ENCODE measurements around the gene FAM107A.
"Not testable (repeated sequence)": the region's sequence is repeated elsewhere in the genome, so short reads cannot be mapped to it uniquely, and the experiment has no call there.

FAM107A gene

GRCh38 chr3:58536501-58537411, 40.4 kb downstream of the FAM107A start, which contains the start of gene ACOX2:
ACOX2 (minus strand) TSS chr3:58537190; CDS start chr3:58535106, 2,084 bp downstream.
- no peak for DNase-seq (ENCODE audit: low read depth in 2 of 2)

GRCh38 chr3:58535531-58536500, 41.4 kb downstream of the FAM107A start:
- DNase-seq (ENCODE audit: low read depth in 2 of 2), result no peak

- DNase-seq (ENCODE audit: low read depth in 2 of 2), result no peak
Measured at GRCh38 chr3:58534592-58535494, 42.3 kb downstream of the FAM107A start.

GRCh38 chr3:58532794-58533220, 44.4 kb downstream of the FAM107A start:
- DNase-seq (ENCODE audit: low read depth in 2 of 2), result peak; percentile 61 to 73

GRCh38 chr3:58531956-58532355, 45.2 kb downstream of the FAM107A start:
- no peak for DNase-seq (ENCODE audit: low read depth in 2 of 2)

GRCh38 chr3:58531555-58531954, 45.6 kb downstream of the FAM107A start:
- no peak for DNase-seq (ENCODE audit: low read depth in 2 of 2)

- DNase-seq (ENCODE audit: low read depth in 2 of 2), result no peak
Measured at GRCh38 chr3:58530354-58530865, 46.8 kb downstream of the FAM107A start.

- DNase-seq (ENCODE audit: low read depth in 2 of 2), result no peak
Measured at GRCh38 chr3:58529516-58530353, 47.5 kb downstream of the FAM107A start.

- DNase-seq (ENCODE audit: low read depth in 2 of 2), result no peak
Measured at GRCh38 chr3:58528629-58529028, 48.6 kb downstream of the FAM107A start.

GRCh38 chr3:58527440-58527839, 49.8 kb downstream of the FAM107A start:
- DNase-seq (ENCODE audit: low read depth in 2 of 2), result not testable (repeated sequence)

- no peak for DNase-seq (ENCODE audit: low read depth in 2 of 2)
Measured at GRCh38 chr3:58526515-58526957, 50.7 kb downstream of the FAM107A start.

GRCh38 chr3:58524326-58524888, 52.8 kb downstream of the FAM107A start:
- DNase-seq (ENCODE audit: low read depth in 2 of 2), result no peak

GRCh38 chr3:58522759-58523425, 54.3 kb downstream of the FAM107A start:
- no peak for DNase-seq (ENCODE audit: low read depth in 2 of 2)

- DNase-seq (ENCODE audit: low read depth in 2 of 2), result no peak
Measured at GRCh38 chr3:58521917-58522631, 55.1 kb downstream of the FAM107A start.

GRCh38 chr3:58521336-58521670, 55.9 kb downstream of the FAM107A start:
- no peak for DNase-seq (ENCODE audit: low read depth in 2 of 2)

- no peak for DNase-seq (ENCODE audit: low read depth in 2 of 2)
Measured at GRCh38 chr3:58520403-58521335, 56.5 kb downstream of the FAM107A start.

- DNase-seq (ENCODE audit: low read depth in 2 of 2), result no peak
Measured at GRCh38 chr3:58519668-58520402, 57.4 kb downstream of the FAM107A start.

All from stimulated activated CD8-positive, alpha-beta memory T cell treated with anti-CD3 and anti-CD28 coated beads, Interleukin-15, amount 100 ng/mL, for 4 hours (primary cell).